DMS53 (cell line): Measurements from ENCODE around the gene PTPRJ.
A peak's percentile ranks its signal among the peaks of the same experiment; 100 is the strongest.

Experiments
- DNase-seq: peaks from one replicate; lab custom pipeline; 2025; lab: John Stamatoyannopoulos, UW

The PTPRJ gene

GRCh38 chr11:48094643-48095339 is 114.4 kb downstream of the PTPRJ start:
- no peak for DNase-seq

DNA sequence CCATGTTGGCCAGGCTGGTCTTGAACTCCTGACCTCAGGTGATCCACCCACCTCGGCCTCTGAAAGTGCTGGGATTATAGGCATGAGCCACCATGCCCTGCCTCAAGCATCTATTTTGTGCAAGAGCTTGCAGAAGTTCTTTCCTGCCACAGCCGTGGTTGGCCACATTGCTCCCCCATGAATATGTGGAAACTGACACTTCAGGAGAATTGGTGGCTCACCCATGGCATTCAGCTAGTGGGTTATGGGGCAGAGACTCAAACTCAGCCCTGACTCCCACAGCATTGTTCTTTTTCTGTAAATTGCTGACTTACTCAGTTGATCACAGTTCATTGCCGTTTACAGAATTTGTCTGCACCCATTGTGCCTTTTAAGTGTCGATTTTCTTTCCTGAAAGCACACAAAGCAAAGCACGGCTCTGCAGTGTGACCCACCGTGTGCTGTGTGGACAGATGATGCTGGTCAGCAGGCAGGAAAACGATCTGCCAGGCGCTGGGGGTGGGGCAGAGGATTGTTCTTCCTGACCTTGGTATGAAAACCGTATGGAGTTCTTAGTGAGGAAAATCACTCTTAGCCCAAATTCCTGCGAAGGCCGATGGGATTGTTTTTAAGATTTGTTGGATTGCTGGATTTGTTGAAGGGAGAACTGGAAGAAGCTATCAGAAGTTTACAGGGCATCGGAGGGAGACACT is 115.6 kb downstream of the PTPRJ start:
- no peak for DNase-seq

GRCh38 chr11:48096588-48097525 is 116.5 kb downstream of the PTPRJ start:
- DNase-seq = no peak

GRCh38 chr11:48098024-48098423 is 117.7 kb downstream of the PTPRJ start:
- DNase-seq = no peak

DNA sequence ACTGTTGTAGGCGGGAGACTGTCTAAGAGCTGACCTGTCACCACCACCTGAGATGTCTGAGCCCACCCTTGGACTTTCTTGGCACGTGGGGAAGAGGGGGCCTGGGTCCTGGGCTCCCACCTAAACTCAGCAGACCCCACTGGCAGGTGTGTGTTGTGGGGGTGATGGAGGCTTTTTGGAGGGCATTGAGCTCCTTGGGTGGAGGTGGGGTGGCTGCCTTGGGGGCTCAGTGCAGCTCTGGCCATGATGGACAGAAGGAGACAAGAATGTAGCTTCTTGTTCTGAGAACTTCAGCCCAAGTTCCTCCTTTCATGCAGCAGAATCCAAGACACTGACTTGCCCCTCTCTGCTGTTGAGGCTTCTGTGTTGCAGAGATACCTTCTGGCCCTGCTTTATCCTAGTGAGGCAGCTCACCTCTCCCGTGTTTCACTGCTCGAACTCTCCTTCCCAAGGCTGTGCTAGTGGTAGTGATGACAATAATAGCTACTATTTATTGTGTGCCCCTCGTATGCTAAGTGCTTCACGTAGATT is 119.6 kb downstream of the PTPRJ start:
- DNase-seq = no peak

DNA sequence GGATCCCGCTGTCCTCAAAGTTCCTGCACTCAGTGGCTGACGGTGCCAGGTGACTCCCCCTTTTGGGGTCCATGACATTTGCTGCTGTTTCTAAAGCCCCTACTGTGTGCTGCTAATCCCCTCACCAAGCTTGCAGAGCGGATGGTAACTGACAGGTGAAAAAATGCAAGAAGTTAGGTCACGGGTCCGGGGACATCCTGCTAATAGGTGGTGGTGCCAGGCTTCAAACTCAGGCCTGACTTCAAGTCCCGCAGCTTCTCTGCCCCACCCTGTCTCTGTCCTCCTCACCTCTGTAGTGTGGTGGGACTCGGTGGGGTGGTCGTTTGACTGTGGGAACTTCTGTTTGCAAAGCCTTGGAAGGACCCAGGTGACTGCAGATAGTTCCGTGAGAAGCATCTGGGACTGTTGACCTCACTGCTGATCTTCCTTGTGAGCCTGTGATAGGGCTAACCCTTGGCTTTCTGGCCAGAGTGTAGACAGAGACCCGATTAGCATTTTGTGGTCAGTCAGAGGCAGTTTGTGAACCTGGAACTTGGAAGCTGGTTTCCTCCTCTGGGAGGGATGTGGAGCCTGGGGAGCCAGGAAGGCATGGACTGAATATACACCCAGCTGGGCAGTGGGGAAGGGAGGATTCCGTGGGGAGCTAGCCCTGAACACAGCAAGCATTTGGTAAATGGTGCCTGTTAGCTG is 120.8 kb downstream of the PTPRJ start:
- no peak for DNase-seq

DNA sequence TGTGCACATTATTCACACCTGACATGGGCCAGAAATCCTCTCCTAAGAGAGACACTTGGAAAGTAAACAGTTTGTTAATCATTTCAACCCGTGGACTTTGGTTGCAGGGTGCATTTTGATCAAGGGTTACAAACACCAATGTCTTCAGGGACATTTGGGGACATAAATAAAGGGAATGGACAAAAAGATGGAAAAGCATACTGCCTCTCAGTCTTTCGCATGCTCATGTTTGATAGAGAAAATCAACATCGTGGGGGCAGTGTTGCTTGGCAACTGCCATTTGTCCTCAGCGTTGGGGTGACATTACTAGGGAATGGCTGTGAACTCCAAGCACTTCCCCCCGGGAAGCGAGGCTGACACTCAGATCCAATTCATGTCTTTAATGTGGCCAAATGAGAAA is 121.6 kb downstream of the PTPRJ start:
- DNase-seq = no peak

GRCh38 chr11:48103621-48104567 is 123.5 kb downstream of the PTPRJ start:
- DNase-seq = no peak

DNA sequence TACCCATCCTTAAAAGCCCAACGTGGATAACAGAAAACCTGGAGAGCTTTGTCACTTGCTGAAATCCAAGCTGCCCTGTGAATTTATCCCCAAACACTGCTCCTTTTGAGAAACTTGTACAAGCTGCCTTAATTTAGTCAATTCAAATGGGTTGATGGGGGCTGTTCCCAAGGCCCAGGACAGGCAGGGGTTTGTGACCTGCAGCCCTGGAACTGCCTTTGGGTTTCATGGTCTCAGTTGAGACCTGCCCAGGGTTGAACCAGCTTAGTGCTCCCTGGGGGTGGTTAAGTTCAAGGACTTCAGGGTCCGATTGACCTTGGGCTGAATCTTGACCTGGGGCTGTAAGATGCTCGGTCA is 124.2 kb downstream of the PTPRJ start:
- no peak for DNase-seq

DNA sequence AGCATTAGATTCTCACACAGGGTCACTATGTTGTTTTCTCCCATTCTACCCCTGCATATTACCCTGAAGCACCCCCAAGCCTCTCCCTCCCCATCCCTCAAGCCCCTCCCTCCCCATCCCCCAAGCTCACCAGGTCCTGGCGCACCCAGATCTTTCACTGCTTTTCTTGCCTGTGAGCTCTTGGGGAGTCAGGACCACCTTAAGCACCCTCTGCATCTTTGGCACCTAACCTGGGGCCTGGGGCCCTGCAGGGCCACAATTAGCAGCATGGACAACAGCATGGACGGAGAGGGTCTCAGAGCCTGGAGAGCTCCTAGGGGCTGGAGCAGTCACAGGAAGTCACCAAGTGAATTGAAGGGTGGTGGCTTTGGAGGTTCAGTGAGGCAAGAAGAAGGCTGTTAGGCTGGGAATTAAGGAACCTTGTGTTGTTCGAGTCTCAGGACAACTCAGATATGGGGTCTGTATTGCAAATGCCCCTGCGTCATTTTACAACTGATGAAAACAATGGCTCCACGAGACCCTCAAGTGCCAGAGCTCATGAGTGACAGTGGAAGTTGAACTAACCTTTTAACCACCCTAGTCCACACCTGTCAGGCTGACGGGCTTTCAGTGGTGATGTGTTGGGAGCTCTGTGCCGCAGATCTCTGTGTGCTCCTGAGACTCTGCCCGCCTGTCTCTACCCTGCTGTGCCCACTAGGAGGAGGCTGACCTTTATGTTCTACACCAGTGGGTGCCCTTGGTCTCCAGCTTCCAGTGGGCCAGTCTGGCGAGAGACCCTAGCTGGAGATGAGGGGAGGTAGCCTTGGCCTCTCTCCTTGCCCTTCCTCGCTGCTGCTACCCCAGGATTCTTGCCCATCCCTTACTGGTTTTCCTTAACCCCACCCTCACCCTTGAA is 125.0 kb downstream of the PTPRJ start:
- no peak for DNase-seq

GRCh38 chr11:48106166-48106565 is 125.8 kb downstream of the PTPRJ start:
- DNase-seq = no peak

DNA sequence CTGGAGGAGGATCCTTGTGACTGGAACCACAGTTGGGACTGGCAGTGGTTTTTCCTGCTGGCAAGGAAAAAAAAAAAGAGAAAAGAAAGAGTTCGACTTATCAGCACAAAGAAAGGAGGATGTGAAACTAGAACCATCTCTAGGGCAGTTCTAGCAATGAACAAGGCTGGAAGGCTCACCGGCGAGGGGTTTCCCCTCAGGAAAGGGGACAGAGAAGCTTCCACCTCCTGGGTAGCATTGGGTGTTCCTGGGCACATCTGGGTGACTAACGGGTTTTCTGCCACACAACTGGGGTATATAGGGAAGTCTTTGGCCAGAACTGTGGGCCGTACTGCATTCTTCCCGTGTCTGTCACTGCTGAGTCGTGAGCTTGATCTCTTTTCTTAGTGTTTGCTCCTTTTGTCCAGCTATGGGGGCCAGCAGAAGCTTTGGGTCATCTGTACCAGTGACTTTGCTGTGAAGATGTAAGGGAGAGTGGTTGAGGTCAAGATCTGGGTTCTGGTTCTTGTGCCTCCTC is 126.9 kb downstream of the PTPRJ start:
- no peak for DNase-seq

GRCh38 chr11:48108231-48109045 is 128.1 kb downstream of the PTPRJ start:
- no peak for DNase-seq

DNA sequence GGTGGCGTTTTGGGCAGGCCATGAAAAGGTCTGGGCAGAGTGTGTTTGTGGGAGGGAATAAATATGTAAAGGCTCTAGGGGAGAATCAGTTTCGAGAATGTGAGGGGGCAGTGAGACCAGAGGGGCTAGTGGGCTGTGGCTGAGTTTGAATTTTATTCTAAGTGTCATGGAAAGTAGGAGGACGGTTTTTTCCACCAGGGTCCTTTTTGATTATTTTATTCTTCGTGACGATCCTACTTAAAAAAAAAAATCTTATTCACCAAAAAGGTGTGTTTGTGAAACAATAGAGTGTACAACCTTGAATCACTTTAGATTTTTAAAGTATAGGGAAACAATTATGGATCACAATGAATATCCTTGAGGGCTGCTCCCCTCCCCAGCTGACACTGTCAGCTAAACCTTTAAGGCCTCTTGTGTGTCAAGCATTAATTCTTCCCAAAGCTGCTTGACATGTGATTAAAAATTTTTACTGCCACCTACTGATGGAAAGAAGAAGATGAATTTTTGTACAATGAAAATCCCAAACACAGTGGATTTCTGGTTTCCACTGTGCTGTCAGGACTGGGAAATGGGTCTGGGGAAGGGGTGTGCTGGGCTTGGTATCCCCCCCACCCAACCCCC is 128.8 kb downstream of the PTPRJ start:
- peak; percentile 79 for DNase-seq

GRCh38 chr11:48110509-48110766 is 130.1 kb downstream of the PTPRJ start:
- no peak for DNase-seq

DNA sequence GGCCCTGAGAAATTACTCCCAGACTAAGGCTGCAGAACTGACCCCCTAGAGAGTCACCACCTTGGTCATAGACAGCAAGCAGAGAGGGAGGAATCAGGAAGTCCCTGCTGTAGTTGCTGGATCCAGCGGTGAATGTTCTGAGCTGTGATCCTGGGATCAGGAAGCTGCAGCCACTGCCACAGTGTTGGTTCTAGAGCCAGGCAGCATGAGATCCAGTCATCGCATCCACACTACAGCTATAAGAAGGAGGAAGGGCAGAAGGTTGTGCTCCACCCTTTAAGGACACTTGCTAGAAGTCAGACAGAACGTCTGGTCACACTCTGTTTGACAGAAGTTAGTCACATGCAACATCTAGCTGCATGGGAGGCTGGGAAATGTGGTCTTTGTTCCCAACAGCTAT is 131.5 kb downstream of the PTPRJ start:
- no peak for DNase-seq

DNA sequence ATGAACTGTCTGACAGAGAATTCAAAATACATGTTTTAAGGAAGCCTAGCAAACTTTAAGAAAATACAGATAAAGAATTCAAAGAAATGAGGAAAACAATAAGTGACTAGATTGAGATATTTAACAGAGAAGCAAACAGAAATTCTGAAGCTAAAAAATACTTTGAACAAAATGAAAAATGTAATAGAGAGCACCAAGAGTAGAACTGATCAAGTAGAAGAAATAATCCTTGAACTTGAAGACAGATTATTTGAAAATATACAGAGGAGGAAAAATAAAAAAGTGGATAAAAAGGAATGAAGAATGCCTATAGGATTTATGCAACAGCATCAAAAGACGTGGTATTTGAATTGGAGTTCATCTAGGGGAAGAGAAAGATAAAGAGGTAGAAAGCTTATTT is 134.4 kb downstream of the PTPRJ start:
- DNase-seq = no peak

- peak; percentile 41 for DNase-seq
Measured at GRCh38 chr11:48116437-48117228, 136.3 kb downstream of the PTPRJ start.
